A549 (cell line): ENCODE results near the gene TMEM107.

Experiments used
- CEBPB ChIP-seq, 2 experiments: fragments of >200 bp in 1 of 2; sonication (Bioruptor Twin) in 1 of 2; formaldehyde crosslinking in 1 of 2; IDR thresholded peaks; 2 replicates each; pipeline ENCODE4 v1.6.1; 2012 to 2016
- CHD4 ChIP-seq: fragments of 200-600 bp; sonication (generic); IDR thresholded peaks from 2 replicates; pipeline ENCODE4 v1.6.1; 2016; ENCODE audit warnings: antibody characterized with exemption, mild to moderate bottlenecking, borderline replicate concordance
- POLR2A ChIP-seq: IDR thresholded peaks from 2 replicates; pipeline ENCODE4 v1.6.1; 2012; ENCODE audit warnings: mild to moderate bottlenecking, low read length
- RCOR1 ChIP-seq: fragments of 150-350 bp; IDR thresholded peaks from 2 replicates; pipeline ENCODE4 v1.6.1; 2014; ENCODE audit warnings: antibody characterized with exemption, low read length, low read depth
- ZNF302 ChIP-seq: fragments of 250-450 bp; sonication (Bioruptor Pico); IDR thresholded peaks from 2 replicates; pipeline ENCODE4 v1.9.0; 2021; ENCODE audit warnings: inconsistent platforms, mild to moderate bottlenecking, moderate library complexity
- TF ChIP-seq, protein P1 (sequence below): fragments of >200 bp; sonication (Bioruptor Twin); formaldehyde crosslinking; IDR thresholded peaks from 3 replicates; pipeline ENCODE4 v1.5.1; 2016
- TF ChIP-seq, protein P2 (sequence below): IDR thresholded peaks from 2 replicates; pipeline ENCODE4 v1.6.1; 2012

DNA sequence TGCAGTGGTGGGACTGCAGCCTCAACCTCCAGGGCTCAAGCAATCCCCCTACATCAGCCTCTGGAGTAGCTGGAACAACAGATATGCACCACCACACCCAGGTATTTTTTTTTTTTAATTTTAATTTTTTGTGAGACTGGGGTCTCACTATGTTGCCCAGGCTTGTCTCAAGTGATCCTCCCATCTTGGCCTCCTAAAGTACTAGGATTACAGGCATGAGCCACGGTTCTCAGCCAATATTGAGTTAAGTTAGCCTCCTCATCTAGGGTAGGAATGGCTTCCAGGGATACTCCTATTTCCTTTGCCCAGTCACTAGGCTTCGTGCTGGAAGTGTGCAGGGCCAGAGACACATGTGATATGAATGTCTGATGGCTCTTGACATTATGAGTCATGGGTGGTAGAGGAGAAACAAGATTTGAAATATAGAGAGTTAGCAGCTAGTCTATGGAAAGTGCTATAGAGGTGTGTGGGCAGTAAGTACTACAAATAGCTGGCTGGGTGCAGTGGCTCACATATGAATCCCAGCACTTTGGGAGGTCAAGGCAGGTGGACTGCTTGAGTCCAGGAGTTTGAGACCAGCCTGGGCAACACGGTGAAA lies 44.2 kb downstream of the TMEM107 start:
- TF ChIP-seq, protein P1, sequence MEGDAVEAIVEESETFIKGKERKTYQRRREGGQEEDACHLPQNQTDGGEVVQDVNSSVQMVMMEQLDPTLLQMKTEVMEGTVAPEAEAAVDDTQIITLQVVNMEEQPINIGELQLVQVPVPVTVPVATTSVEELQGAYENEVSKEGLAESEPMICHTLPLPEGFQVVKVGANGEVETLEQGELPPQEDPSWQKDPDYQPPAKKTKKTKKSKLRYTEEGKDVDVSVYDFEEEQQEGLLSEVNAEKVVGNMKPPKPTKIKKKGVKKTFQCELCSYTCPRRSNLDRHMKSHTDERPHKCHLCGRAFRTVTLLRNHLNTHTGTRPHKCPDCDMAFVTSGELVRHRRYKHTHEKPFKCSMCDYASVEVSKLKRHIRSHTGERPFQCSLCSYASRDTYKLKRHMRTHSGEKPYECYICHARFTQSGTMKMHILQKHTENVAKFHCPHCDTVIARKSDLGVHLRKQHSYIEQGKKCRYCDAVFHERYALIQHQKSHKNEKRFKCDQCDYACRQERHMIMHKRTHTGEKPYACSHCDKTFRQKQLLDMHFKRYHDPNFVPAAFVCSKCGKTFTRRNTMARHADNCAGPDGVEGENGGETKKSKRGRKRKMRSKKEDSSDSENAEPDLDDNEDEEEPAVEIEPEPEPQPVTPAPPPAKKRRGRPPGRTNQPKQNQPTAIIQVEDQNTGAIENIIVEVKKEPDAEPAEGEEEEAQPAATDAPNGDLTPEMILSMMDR = no peak
- TF ChIP-seq POLR2A (no peak), RCOR1 (no peak), CEBPB (IDR thresholded peaks at IDR 0.05) (no peak), ZNF302 (CRISPR knock-in tag) (no peak), CHD4 (no peak)
- TF ChIP-seq, protein P2, sequence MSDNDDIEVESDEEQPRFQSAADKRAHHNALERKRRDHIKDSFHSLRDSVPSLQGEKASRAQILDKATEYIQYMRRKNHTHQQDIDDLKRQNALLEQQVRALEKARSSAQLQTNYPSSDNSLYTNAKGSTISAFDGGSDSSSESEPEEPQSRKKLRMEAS = peak; percentile 59; the same call in 1 of the 2 replicates
